Gastroesophageal sphincter (tissue), 4 donors: Measurements from ENCODE around the gene TMEM74B. TPM values are rescaled to one million over a fixed set of nuclear protein-coding genes. Genes with fewer than 3 reads are reported as not detected.

Experiments used
- ATAC-seq: fragments of 150-250 bp; one replicate; pipeline ENCODE4 v1.9.1; 2016; ENCODE audit warnings: mild to moderate bottlenecking, moderate library complexity
- H3K27ac ChIP-seq, 4 donors: fragments of 200-600 bp; sonication (generic) in 3 of 4; 1 replicate in 3 of 4; 2 replicates in 1 of 4; pipeline ENCODE4 v1.5.1; 2016 to 2019
- H3K27me3 ChIP-seq: fragments of 200-600 bp; sonication (generic); one replicate; pipeline ENCODE4 v1.5.1; 2019
- H3K36me3 ChIP-seq, 2 donors: fragments of 200-600 bp; sonication (generic); one replicate each; pipeline ENCODE4 v1.5.1; 2019; ENCODE audit warnings: control low read depth in 1 of 2
- H3K4me1 ChIP-seq, 3 donors: fragments of 200-600 bp; sonication (generic); 1 replicate in 2 of 3; 2 replicates in 1 of 3; pipeline ENCODE4 v1.5.1; 2016 to 2019; ENCODE audit warnings: control low read depth in 2 of 3
- H3K4me3 ChIP-seq, 2 donors: fragments of 200-600 bp; sonication (generic); one replicate each; pipeline ENCODE4 v1.5.1; 2019; ENCODE audit warnings: mild to moderate bottlenecking in 1 of 2, moderate library complexity in 1 of 2
- H3K9me3 ChIP-seq, 3 donors: fragments of 200-600 bp; sonication (generic); one replicate each; pipeline ENCODE4 v1.5.1; 2017 to 2019; ENCODE audit warnings: control low read depth in 2 of 3
- EP300 ChIP-seq: sonication (generic); formaldehyde crosslinking; IDR thresholded peaks from one replicate; pipeline ENCODE4 v1.6.1; 2017; ENCODE audit warnings: antibody characterized with exemption, mild to moderate bottlenecking
- POLR2A ChIP-seq, 2 donors: fragments of 450-650 bp; IDR thresholded peaks; one replicate each; pipeline ENCODE4 v1.6.1; 2017; ENCODE audit warnings: antibody characterized with exemption in 2 of 2, mild to moderate bottlenecking in 2 of 2, moderate library complexity in 1 of 2
- POLR2AphosphoS5 ChIP-seq: sonication (generic); formaldehyde crosslinking; IDR thresholded peaks from one replicate; pipeline ENCODE4 v1.6.1; 2017; ENCODE audit warnings: antibody characterized with exemption
- WGBS, 2 donors: methylation state at CpG; one replicate each; pipeline ENCODE4 v1.1.5; 2018; ENCODE audit warnings: low coverage in 1 of 2; 5-methylcytosine and 5-hydroxymethylcytosine counted together
- total RNA-seq, 4 donors: library from RNA; depleted of rRNA; stranded (reverse); fragments of >200 nt; gene quantifications; one replicate each; pipeline ENCODE4 v1.1.0, GENCODE V29; 2016
- TF ChIP-seq, protein P1 (sequence below), 4 experiments: fragments of 200-600 bp in 2 of 4; fragments of 450-650 bp in 2 of 4; sonication (generic) in 1 of 4; IDR thresholded peaks; one replicate each; pipeline ENCODE4 v1.5.1; 2017 to 2019; ENCODE audit warnings: antibody characterized with exemption in 4 of 4, mild to moderate bottlenecking in 2 of 4, moderate library complexity in 2 of 4

TMEM74B gene
- total RNA-seq, 4 donors from 2014 or later: 1.5 to 1.8 TPM; not detected in 2

DNA sequence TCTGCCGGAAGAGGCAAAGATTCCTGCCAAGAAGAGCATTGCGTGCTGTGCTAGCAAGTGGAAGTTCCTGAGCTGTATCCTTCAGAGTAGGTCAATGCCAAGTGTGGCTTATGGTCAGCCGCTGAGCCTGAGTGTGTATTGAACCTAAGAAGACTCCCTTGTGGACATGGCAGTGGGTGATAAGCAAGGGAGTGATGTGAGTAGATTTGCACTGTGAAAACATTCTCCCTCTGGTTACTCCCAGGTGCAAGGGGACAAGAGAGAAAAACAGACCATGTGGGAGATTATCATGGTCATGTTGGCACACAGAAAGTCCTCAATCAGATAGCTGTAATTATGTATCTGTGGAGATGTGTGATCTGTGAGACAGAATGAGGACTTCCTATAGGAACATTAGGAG, 6.1 kb upstream of the TMEM74B start:
- peaks cover 0 to 2% (median 0%) of the 10 kb centered on the region in 3 donors for H3K4me1 ChIP-seq

DNA sequence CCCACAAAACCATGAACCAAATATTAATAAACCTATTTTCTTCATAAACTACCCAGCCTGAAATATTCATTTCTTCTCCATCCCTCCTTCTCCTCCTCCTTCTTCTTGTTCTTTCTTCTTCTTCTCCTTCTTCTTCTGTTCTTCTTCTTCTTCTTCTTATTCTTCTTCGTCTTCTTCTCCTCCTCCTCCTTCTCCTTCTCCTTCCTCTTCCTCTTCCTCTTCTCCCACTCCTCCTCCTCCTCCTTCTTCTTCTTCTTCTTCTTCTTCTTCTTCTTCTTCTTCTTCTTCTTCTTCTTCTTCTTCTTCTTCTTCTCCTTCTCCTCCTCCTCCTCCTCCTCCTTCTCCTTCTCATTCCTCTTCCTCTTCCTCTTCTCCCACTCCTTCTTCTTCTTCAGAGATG, 5.0 kb upstream of the TMEM74B start:
- WGBS, 2 donors: 83% methylated on average over 1 of the region's 1 CpG; no CpG with 5 or more reads in 1 of the 2 donors
- Histone ChIP-seq H3K36me3 (no peaks in the 10 kb centered on the region), H3K27me3 (peaks cover 23% of the 10 kb centered on the region), H3K4me3 (no peak overlapping the region), H3K27ac (no peak overlapping the region), H3K9me3 (no peaks in the 10 kb centered on the region), H3K4me1 (peaks cover 0 to 12% (median 8%) of the 10 kb centered on the region in 3 donors)
- TF ChIP-seq, protein P1, sequence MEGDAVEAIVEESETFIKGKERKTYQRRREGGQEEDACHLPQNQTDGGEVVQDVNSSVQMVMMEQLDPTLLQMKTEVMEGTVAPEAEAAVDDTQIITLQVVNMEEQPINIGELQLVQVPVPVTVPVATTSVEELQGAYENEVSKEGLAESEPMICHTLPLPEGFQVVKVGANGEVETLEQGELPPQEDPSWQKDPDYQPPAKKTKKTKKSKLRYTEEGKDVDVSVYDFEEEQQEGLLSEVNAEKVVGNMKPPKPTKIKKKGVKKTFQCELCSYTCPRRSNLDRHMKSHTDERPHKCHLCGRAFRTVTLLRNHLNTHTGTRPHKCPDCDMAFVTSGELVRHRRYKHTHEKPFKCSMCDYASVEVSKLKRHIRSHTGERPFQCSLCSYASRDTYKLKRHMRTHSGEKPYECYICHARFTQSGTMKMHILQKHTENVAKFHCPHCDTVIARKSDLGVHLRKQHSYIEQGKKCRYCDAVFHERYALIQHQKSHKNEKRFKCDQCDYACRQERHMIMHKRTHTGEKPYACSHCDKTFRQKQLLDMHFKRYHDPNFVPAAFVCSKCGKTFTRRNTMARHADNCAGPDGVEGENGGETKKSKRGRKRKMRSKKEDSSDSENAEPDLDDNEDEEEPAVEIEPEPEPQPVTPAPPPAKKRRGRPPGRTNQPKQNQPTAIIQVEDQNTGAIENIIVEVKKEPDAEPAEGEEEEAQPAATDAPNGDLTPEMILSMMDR (IDR thresholded peaks at IDR 0.05): no peak
- no peak for ATAC-seq

More for the DNA sequence above, 6.1 kb upstream of the TMEM74B start:
- no peak for TF ChIP-seq POLR2A (IDR thresholded peaks at IDR 0.05)
- no peak for TF ChIP-seq EP300
- TF ChIP-seq, protein P1 (IDR thresholded peaks at IDR 0.05): no peak
- no peak for TF ChIP-seq POLR2AphosphoS5
- no peaks in the 10 kb centered on the region for H3K9me3 ChIP-seq
- H3K27me3 ChIP-seq: peaks cover 13% of the 10 kb centered on the region
- H3K4me3 ChIP-seq: no peak overlapping the region
- no peak for ATAC-seq
- WGBS, 2 donors: 83 to 93% methylated on average over 1 to 3 of the region's 3 CpGs
- no peaks in the 10 kb centered on the region for H3K36me3 ChIP-seq
- no peak overlapping the region for H3K27ac ChIP-seq

GRCh38 chr20:1188347-1188746, 3.6 kb upstream of the TMEM74B start:
- Histone ChIP-seq H3K27ac (no peak overlapping the region), H3K4me1 (peaks cover 0 to 18% (median 10%) of the 10 kb centered on the region in 3 donors), H3K4me3 (no peak overlapping the region), H3K36me3 (no peaks in the 10 kb centered on the region), H3K27me3 (peaks cover 38% of the 10 kb centered on the region), H3K9me3 (no peaks in the 10 kb centered on the region)
- WGBS, 2 donors: 100% methylated on average over 1 of the region's 1 CpG; no CpG with 5 or more reads in 1 of the 2 donors
- TF ChIP-seq POLR2A (IDR thresholded peaks at IDR 0.05) (no peak), POLR2AphosphoS5 (no peak), EP300 (no peak)
- TF ChIP-seq, protein P1 (IDR thresholded peaks at IDR 0.05): no peak
- no peak for ATAC-seq

GRCh38 chr20:1187605-1188171, 2.9 kb upstream of the TMEM74B start:
- 76 to 78% methylated on average over 4 of the region's 4 CpGs for WGBS, 2 donors
- TF ChIP-seq POLR2A (IDR thresholded peaks at IDR 0.05) (no peak), EP300 (no peak), POLR2AphosphoS5 (no peak)
- TF ChIP-seq, protein P1 (IDR thresholded peaks at IDR 0.05): no peak
- Histone ChIP-seq H3K9me3 (no peaks in the 10 kb centered on the region), H3K27ac (no peak overlapping the region), H3K4me1 (peaks cover 0 to 18% (median 10%) of the 10 kb centered on the region in 3 donors), H3K27me3 (peaks cover 38% of the 10 kb centered on the region), H3K4me3 (no peak overlapping the region), H3K36me3 (no peaks in the 10 kb centered on the region)
- no peak for ATAC-seq

GRCh38 chr20:1186367-1186991, 1.7 kb upstream of the TMEM74B start:
- 20 to 56% methylated on average over 1 to 4 of the region's 13 CpGs for WGBS, 2 donors
- no peak for ATAC-seq

More at GRCh38 chr20:1186367-1186991, 1.7 kb upstream of the TMEM74B start:
- no peak for TF ChIP-seq EP300
- TF ChIP-seq, protein P1 (IDR thresholded peaks at IDR 0.05): no peak
- Histone ChIP-seq H3K27me3 (peaks cover 38% of the 10 kb centered on the region), H3K4me3 (no peak overlapping the region), H3K36me3 (no peaks in the 10 kb centered on the region), H3K27ac (no peak overlapping the region), H3K9me3 (no peaks in the 10 kb centered on the region), H3K4me1 (peaks cover 0 to 18% (median 10%) of the 10 kb centered on the region in 3 donors)
